Measurements from ENCODE around the gene TNIK. TPM values are rescaled to one million over a fixed set of nuclear protein-coding genes. Genes with fewer than 3 reads are reported as not detected.
A peak's percentile ranks its signal among the peaks of the same experiment; 100 is the strongest.
"Not testable (repeated sequence)": the region's sequence is repeated elsewhere in the genome, so short reads cannot be mapped to it uniquely, and the experiment has no call there.

Gene TNIK
- polyA plus RNA-seq, 1 of the 3 experiments (the other 2 are of a cell fraction) = 19.4 TPM

DNA sequence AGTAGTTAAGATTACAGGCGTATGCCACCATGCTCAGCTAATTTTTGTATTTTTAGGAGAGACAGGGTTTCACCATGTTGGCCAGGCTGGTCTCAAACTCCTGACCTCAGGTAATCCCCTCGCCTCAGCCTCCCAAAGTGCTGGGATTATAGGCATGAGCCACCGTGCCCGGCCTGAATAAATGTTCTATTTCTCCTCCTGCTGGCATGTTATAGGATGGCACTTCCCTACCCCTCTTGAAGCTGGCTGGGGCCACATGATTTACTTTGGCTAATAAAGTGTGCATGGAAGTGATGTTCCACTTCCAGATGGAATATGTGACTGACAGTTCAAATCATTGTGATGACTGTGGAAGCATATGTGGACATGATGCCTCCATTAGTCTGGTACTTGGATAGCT is 77.9 kb downstream of the TNIK start:
- peaks cover 19% of the 10 kb centered on the region for H3F3A ChIP-seq (replicated peaks; ENCODE audit: insufficient read depth)
- H3K27ac ChIP-seq (ENCODE audit: low read depth in 2 of 2, low read length in 1 of 2) = peak overlapping the region in 1 of 2 experiments; percentile 89; a peak in 1 of 4 replicates
- H3K4me2 ChIP-seq; H4K20me1 ChIP-seq (ENCODE audit: insufficient read depth); H3K9me2 ChIP-seq; H3K9me3 ChIP-seq; DNase-seq; POLR2A ChIA-PET; H3K27me3 ChIP-seq (ENCODE audit: insufficient read depth); H3K36me3 ChIP-seq (replicated peaks in 1 of 2; ENCODE audit: control insufficient read depth in 1 of 2, insufficient read depth in 2 of 2, low read length in 1 of 2); CTCF ChIA-PET; H2AFZ ChIP-seq (ENCODE audit: low read depth); H3K4me3 ChIP-seq (ENCODE audit: low read depth in 2 of 2, low read length in 1 of 2); H3K9ac ChIP-seq: not testable (repeated sequence)
- TF ChIP-seq CTCF (IDR thresholded peaks at IDR 0.05) = peak; percentile 12; the same call in 1 of the 2 replicates
- H3K4me1 ChIP-seq (ENCODE audit: control insufficient read depth in 1 of 2, insufficient read depth in 2 of 2, low read depth in 1 of 2, low read length in 1 of 2) = peaks cover 9 to 24% of the 10 kb centered on the region in 2 experiments
- H3K79me2 ChIP-seq (ENCODE audit: insufficient read depth) = peaks cover 65% of the 10 kb centered on the region
- WGBS (ENCODE audit: low lambda C conversion rate) = 100% methylated on average over 4 of the region's 4 CpGs

DNA sequence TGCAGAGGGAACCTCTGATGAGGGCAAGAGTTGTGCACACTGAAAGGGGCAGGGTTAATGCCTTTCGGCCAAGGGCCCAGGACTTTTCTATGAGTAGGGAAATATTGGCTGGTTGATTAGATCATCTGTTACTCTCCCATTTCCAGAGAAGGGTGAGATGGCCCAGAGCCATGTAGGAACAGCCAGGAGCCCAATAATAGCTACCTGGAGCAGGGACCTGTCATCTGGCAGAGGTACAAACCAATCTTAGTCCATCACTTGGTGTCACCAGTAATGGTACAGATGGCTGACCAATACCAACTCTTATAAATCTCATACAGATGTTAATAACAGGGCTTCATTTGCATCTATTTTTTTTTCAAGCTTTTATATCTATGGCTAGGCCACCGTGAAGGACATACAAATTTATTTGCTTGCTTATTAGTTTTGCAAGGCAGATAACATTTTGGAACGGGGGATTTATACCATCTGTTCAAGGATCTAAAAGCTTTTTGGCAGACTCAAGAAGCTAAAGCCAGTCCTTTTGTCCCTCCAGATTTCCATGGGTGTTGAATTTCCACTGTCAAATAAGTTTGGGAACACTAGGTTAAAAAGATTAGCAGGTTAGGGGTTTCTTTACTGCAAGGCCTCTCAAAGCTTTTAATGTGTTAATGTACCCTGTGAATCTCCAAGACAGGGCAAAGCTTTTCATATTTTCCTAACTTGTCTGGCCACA is 79.3 kb downstream of the TNIK start:
- Histone ChIP-seq H3K27me3 (ENCODE audit: insufficient read depth) (no peaks in the 10 kb centered on the region), H2AFZ (ENCODE audit: low read depth) (no peak overlapping the region), H3K4me3 (ENCODE audit: low read depth in 2 of 2, low read length in 1 of 2) (no peak overlapping the region), H3K79me2 (ENCODE audit: insufficient read depth) (peaks cover 65% of the 10 kb centered on the region), H3K9me3 (no peaks in the 10 kb centered on the region), H3K4me1 (ENCODE audit: control insufficient read depth in 1 of 2, insufficient read depth in 2 of 2, low read depth in 1 of 2, low read length in 1 of 2) (peaks cover 9 to 24% of the 10 kb centered on the region in 2 experiments), H3K36me3 (replicated peaks in 1 of 2; ENCODE audit: control insufficient read depth in 1 of 2, insufficient read depth in 2 of 2, low read length in 1 of 2) (no peaks in the 10 kb centered on the region), H3F3A (replicated peaks; ENCODE audit: insufficient read depth) (peaks cover 19% of the 10 kb centered on the region), H3K9ac (no peak overlapping the region), H3K9me2 (no peaks in the 10 kb centered on the region), H3K4me2 (no peak overlapping the region), H3K27ac (ENCODE audit: low read depth in 2 of 2, low read length in 1 of 2) (peak overlapping the region in 1 of 2 experiments; percentile 64; a peak in 2 of 4 replicates), H4K20me1 (ENCODE audit: insufficient read depth) (no peaks in the 10 kb centered on the region)
- CTCF ChIA-PET = interaction anchor here (1.1 kb wide), 1 partner anchor 12 kb away, joined by 3 read pairs; no protein-coding TSS in a partner anchor
- POLR2A ChIA-PET = no interaction called here
- TF ChIP-seq YY1 (IDR thresholded peaks at IDR 0.05; ENCODE audit: low read depth) (no peak), USF1 (IDR thresholded peaks at IDR 0.05; ENCODE audit: borderline replicate concordance, low read depth) (no peak), MXI1 (IDR thresholded peaks at IDR 0.05; ENCODE audit: low read depth, low read length) (no peak), TEAD4 (IDR thresholded peaks at IDR 0.05; ENCODE audit: borderline replicate concordance, insufficient read depth) (no peak), REST (IDR thresholded peaks at IDR 0.05; ENCODE audit: low read depth, low read length) (no peak), RCOR1 (IDR thresholded peaks at IDR 0.05; ENCODE audit: low read length) (no peak), TCF12 (IDR thresholded peaks at IDR 0.05) (no peak), MAX (IDR thresholded peaks at IDR 0.05; ENCODE audit: low read depth) (no peak), NRF1 (IDR thresholded peaks at IDR 0.05; ENCODE audit: low read depth, low read length) (no peak), FOSL2 (IDR thresholded peaks at IDR 0.05; ENCODE audit: borderline replicate concordance, low read depth) (no peak), GABPA (IDR thresholded peaks at IDR 0.05; ENCODE audit: low read depth) (no peak)
- TF ChIP-seq, protein P1, sequence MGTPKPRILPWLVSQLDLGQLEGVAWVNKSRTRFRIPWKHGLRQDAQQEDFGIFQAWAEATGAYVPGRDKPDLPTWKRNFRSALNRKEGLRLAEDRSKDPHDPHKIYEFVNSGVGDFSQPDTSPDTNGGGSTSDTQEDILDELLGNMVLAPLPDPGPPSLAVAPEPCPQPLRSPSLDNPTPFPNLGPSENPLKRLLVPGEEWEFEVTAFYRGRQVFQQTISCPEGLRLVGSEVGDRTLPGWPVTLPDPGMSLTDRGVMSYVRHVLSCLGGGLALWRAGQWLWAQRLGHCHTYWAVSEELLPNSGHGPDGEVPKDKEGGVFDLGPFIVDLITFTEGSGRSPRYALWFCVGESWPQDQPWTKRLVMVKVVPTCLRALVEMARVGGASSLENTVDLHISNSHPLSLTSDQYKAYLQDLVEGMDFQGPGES (IDR thresholded peaks at IDR 0.05; ENCODE audit: low read depth, low read length) = no peak
- DNase-seq = no peak
- 55% methylated on average over 2 of the region's 3 CpGs for WGBS (ENCODE audit: low lambda C conversion rate)
